NT2/D1 (cell line): Measurements from ENCODE around the gene GNAL.

Experiments used
- SUZ12 ChIP-seq: IDR thresholded peaks from 2 replicates; pipeline ENCODE4 v1.6.1; 2011; ENCODE audit not compliant: insufficient read length, insufficient read depth; ENCODE audit errors: extremely low read depth
- ZNF274 ChIP-seq: IDR thresholded peaks from 2 replicates; pipeline ENCODE4 v1.6.1; 2011; ENCODE audit warnings: mild to moderate bottlenecking, low read depth, low read length

DNA sequence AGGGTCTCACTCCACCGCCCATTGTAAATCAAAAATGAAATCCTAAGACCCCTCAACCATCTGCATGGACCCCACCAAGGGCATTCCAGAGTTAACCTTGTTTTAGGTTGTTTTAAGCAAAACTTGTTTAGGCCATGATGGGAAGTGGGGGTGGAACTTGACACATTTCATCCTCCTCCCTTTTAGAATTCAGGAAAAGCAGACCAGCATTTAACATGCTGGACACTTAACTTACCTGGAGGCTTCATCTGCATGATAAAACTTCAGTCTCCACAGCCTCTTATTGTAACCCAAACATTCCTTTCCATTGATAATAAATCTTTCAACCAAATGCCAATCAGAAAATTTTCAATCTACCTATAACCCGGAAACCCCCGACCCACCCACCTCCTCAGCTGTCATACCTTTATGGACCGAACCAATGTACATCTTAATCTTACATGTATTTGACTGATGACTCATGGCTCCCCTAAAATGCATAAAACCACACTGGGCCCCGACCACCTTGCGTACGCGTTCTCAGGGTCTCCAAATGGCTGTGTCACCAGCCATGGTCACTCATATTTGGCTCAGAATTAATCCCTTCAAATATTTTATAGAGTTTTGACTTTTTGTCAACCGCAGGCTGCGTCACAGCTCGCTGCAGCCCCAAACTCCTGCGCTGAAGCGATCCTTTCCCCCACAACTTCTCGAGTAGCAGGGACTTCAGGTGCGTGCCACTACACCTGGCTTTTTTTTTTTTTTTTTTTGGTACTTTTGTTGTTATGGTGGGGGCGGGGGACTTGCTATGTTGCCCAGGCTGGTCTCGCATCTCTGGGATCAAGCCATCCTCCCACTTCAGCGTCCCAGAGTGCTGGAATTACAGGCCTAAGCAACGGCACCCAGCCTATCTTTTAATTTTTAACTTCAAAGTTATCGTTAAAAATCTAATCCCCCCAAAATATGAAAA lies 218.1 kb downstream of the GNAL start:
- no peak for TF ChIP-seq ZNF274
- TF ChIP-seq SUZ12: no peak
